ENCODE measurements around the gene SLC15A4.

SLC15A4 gene

GRCh38 chr12:128747441-128747840 is 76.3 kb downstream of the SLC15A4 start:
- TF ChIP-seq CTCF (IDR thresholded peaks at IDR 0.05; ENCODE audit: borderline replicate concordance, insufficient read depth, low read depth, low read length): no peak
- H3K4me3 ChIP-seq (ENCODE audit: low read depth, low read length): no peak overlapping the region

GRCh38 chr12:128745772-128746689 is 77.7 kb downstream of the SLC15A4 start:
- TF ChIP-seq CTCF (IDR thresholded peaks at IDR 0.05; ENCODE audit: borderline replicate concordance, insufficient read depth, low read depth, low read length): no peak

GRCh38 chr12:128743916-128744315 is 79.8 kb downstream of the SLC15A4 start:
- no peak for TF ChIP-seq CTCF (IDR thresholded peaks at IDR 0.05; ENCODE audit: borderline replicate concordance, insufficient read depth, low read depth, low read length)
- no peak overlapping the region for H3K4me3 ChIP-seq (ENCODE audit: low read depth, low read length)

More at GRCh38 chr12:128745772-128746689, 77.7 kb downstream of the SLC15A4 start:
- no peak overlapping the region for H3K4me3 ChIP-seq (ENCODE audit: low read depth, low read length)
